ENCODE data around the gene SPAG7.

GRCh38 chr17:4945944-4946280 lies 21.7 kb downstream of the SPAG7 start:
- TF ChIP-seq CTCF (optimal IDR thresholded peaks at IDR 0.05 in 1 of 3, IDR thresholded peaks at IDR 0.05 in 1 of 3, conservative IDR thresholded peaks at IDR 0.05 in 1 of 3; ENCODE audit: extremely low read depth in 1 of 3, insufficient read depth in 2 of 3, low read length in 3 of 3), result no peak
- TF ChIP-seq EZH2 (IDR thresholded peaks at IDR 0.05; ENCODE audit: low read length), result no peak

Measured in keratinocyte (primary cell).